ENCODE measurements around the gene ITPRIP. TPM values are rescaled to one million over a fixed set of nuclear protein-coding genes. Genes with fewer than 3 reads are reported as not detected.
A peak's percentile ranks its signal among the peaks of the same experiment; 100 is the strongest.

ITPRIP gene
- total RNA-seq, 4 donors from 2014 or later: 22.6 to 58.2 (median 39.9) TPM

DNA sequence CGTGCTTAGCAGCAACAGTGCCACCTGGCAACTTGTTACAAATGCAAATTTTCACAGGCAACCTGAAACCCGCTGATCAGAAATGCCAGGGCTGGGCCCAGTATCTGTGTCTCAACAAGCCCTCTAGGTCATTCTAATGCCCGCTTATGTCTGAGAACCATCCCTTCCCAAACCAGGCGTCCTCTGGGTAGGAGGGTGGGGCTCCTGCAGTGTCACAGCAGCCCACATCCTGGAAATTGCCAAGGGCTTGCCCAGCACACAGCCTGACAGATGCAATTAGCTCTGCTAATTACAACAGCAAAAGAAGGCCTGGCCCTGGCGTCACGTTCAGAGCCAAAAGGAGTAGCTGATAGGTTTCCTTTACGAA is 15.9 kb downstream of the ITPRIP start:
- H3K27me3 ChIP-seq: no peaks in the 10 kb centered on the region
- peaks cover 0 to 100% (median 98%) of the 10 kb centered on the region in 4 donors for H3K4me1 ChIP-seq
- no peaks in the 10 kb centered on the region for H3K36me3 ChIP-seq
- H3K27ac ChIP-seq: peak overlapping the region in 2 of 4 donors; percentile 81 to 97
- no peak overlapping the region for H3K4me3 ChIP-seq
- 61 to 68% methylated on average over 6 to 7 of the region's 7 CpGs for WGBS, 2 donors
- TF ChIP-seq, protein P1, sequence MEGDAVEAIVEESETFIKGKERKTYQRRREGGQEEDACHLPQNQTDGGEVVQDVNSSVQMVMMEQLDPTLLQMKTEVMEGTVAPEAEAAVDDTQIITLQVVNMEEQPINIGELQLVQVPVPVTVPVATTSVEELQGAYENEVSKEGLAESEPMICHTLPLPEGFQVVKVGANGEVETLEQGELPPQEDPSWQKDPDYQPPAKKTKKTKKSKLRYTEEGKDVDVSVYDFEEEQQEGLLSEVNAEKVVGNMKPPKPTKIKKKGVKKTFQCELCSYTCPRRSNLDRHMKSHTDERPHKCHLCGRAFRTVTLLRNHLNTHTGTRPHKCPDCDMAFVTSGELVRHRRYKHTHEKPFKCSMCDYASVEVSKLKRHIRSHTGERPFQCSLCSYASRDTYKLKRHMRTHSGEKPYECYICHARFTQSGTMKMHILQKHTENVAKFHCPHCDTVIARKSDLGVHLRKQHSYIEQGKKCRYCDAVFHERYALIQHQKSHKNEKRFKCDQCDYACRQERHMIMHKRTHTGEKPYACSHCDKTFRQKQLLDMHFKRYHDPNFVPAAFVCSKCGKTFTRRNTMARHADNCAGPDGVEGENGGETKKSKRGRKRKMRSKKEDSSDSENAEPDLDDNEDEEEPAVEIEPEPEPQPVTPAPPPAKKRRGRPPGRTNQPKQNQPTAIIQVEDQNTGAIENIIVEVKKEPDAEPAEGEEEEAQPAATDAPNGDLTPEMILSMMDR (IDR thresholded peaks at IDR 0.05): no peak
- TF ChIP-seq EP300 (IDR thresholded peaks at IDR 0.05): no peak
- no peaks in the 10 kb centered on the region for H3K9me3 ChIP-seq
- DNase-seq (ENCODE audit: low spot score in 2 of 2): peak in 1 of 2 donors; percentile 8

DNA sequence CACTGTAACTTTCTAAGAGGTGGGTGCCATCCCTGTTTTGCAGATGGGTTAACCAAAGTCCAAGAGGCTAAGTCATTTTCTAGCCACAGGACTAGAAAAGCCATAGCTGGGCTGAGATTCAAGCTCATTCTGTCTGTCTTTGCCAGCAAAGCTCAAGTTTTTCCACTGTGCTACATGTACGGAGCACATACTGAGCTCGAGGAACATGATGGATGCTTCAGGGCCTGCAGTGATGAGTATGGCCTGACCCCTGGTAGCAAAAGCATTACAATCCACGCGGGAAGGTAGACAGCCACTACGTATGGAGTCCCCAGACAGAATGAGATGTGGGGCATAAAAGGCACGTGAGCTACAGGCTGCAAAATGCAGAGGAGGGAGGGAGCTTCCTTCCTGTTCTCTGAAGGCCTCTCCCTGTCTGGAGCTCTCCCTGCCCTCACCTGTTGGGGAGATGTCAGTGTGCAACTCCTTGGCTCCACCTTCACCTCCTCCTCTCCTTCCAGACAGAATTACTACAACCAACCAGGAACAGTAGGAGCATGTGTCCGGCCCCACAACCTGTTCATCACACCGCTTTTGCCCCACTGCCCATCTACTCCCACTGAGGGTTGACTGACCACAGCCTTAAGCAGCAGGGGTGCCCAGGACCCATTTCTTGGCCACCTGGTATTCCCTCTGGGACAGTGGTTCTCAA is 16.4 kb downstream of the ITPRIP start:
- TF ChIP-seq, protein P1 (IDR thresholded peaks at IDR 0.05): no peak
- TF ChIP-seq POLR2A (IDR thresholded peaks at IDR 0.05): no peak
- WGBS, 2 donors: 65 to 66% methylated on average over 8 of the region's 8 CpGs
- H3K36me3 ChIP-seq: no peaks in the 10 kb centered on the region
- no peaks in the 10 kb centered on the region for H3K9me3 ChIP-seq
- no peaks in the 10 kb centered on the region for H3K27me3 ChIP-seq
- H3K4me3 ChIP-seq: no peak overlapping the region
- H3K4me1 ChIP-seq: peaks cover 0 to 100% (median 98%) of the 10 kb centered on the region in 4 donors
- DNase-seq (ENCODE audit: low spot score in 2 of 2): peak in 1 of 2 donors; percentile 10
- peak overlapping the region in 3 of 4 donors; percentile 23 to 97 (median 81) for H3K27ac ChIP-seq

DNA sequence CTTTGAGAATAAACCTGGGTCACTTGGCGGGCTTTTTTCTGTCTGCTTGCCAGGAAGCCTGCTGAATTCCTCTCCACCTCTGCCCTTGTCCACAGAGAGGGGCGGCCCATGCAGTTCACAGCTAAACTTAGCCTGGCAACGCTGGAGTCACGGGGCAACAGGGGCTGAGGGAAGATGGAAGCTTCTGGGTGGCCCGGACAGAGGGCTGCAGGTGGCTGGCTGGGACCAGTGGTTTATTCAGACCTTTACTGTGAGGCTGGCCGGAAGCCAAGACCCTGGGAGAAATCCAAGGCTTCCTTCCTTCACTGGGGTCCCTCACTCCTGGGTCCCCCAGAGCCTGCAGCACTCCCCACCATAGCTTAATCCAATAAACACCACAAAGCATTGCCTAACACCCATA is 17.0 kb downstream of the ITPRIP start:
- Histone ChIP-seq H3K27ac (peak overlapping the region; percentile 23 to 97 (median 69)), H3K4me1 (peaks cover 0 to 100% (median 95%) of the 10 kb centered on the region in 4 donors), H3K9me3 (no peaks in the 10 kb centered on the region), H3K36me3 (no peaks in the 10 kb centered on the region), H3K27me3 (no peaks in the 10 kb centered on the region), H3K4me3 (no peak overlapping the region)
- TF ChIP-seq EP300 (IDR thresholded peaks at IDR 0.05) (no peak), POLR2A (IDR thresholded peaks at IDR 0.05) (no peak)
- TF ChIP-seq, protein P1 (IDR thresholded peaks at IDR 0.05): no peak
- WGBS, 2 donors: 33 to 52% methylated on average over 3 to 6 of the region's 6 CpGs
- peak in 1 of 2 donors; percentile 14 for DNase-seq (ENCODE audit: low spot score in 2 of 2)

DNA sequence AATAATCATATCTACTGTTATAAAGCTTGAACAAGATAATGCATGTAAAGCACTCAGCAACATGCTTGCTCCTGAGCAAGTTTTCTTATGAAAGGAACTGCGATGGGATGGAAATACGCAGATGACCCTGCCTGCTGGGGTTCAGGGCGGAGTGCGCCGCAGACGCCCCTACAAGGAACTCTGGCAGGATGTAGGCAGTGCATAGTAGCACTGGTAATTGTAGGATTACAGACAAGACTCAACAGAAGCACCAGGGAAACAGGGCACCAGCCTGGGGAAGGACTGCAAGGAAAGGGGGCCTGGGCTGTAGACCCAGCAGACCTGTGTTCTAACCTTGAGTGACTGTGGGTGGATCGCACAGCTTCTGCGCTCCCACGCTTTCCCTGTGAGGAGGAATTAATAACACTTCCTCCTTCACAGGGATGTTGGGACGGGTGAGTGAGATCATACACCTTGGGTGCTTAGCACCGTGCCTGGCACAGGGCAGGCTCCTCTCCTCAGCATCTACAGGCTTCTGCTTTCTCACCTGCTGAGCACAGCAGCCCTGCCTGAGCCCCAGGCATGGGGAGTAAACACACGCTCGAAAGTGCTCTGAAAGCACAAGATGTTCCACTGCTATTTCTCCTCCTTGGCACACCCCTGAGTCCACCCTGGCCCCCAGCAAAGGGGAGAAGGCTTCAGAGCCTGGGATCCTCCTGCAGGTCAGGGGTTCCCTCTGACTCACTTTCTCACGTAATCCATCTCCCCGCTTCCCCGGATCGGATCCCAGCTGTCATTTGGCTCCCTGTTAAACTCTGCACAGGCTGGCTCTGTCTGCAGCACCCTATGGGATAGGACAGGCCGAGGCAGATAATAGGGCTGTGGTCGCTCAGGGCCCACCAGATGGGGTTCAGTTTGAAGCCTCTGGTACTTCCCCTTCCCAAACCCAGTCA is 19.2 kb downstream of the ITPRIP start:
- TF ChIP-seq, protein P1 (IDR thresholded peaks at IDR 0.05): no peak
- TF ChIP-seq EP300 (IDR thresholded peaks at IDR 0.05) (peak; percentile 67 to 87), POLR2A (IDR thresholded peaks at IDR 0.05) (no peak)
- Histone ChIP-seq H3K27me3 (no peaks in the 10 kb centered on the region), H3K27ac (peak overlapping the region; percentile 51 to 97 (median 70)), H3K4me1 (peaks cover 0 to 80% (median 74%) of the 10 kb centered on the region in 4 donors), H3K4me3 (no peak overlapping the region), H3K36me3 (peaks cover 0 to 21% (median 16%) of the 10 kb centered on the region in 3 donors), H3K9me3 (no peaks in the 10 kb centered on the region)
- 53 to 65% methylated on average over 19 of the region's 19 CpGs for WGBS, 2 donors
- DNase-seq (ENCODE audit: low spot score in 2 of 2): peak; percentile 43 to 55

All from tibial nerve (tissue), 4 donors.